Osteoblast (primary cell): Measurements from ENCODE around the gene TNC. TPM values are rescaled to one million over a fixed set of nuclear protein-coding genes. Genes with fewer than 3 reads are reported as not detected.
A peak's percentile ranks its signal among the peaks of the same experiment; 100 is the strongest.

Experiments
- DNase-seq: peaks from one replicate; pipeline ENCODE4 v3.0.0; 2011; ENCODE audit warnings: low spot score, mixed read lengths; ENCODE audit not compliant: insufficient read length; ENCODE audit errors: missing footprints
- H2AFZ ChIP-seq: 2 replicates; pipeline ENCODE4 v1.6.0; 2011; ENCODE audit warnings: mild to moderate bottlenecking, low read length
- H3K27ac ChIP-seq: 2 replicates; pipeline ENCODE4 v1.5.1; 2011; ENCODE audit warnings: mild to moderate bottlenecking, low read depth, low read length, moderate library complexity
- H3K27me3 ChIP-seq: 2 replicates; pipeline ENCODE4 v1.6.0; 2012; ENCODE audit warnings: mild to moderate bottlenecking, control low read depth, inconsistent platforms, low read length, moderate library complexity; ENCODE audit not compliant: insufficient read depth
- H3K36me3 ChIP-seq: 2 replicates; pipeline ENCODE4 v1.5.1; 2011; ENCODE audit warnings: mild to moderate bottlenecking, low read length, control low read depth, moderate library complexity; ENCODE audit not compliant: insufficient read depth
- H3K4me1 ChIP-seq: 2 replicates; pipeline ENCODE4 v1.5.1; 2011; ENCODE audit warnings: mild to moderate bottlenecking, low read length, control low read depth, moderate library complexity; ENCODE audit not compliant: insufficient read depth
- H3K4me2 ChIP-seq: 2 replicates; pipeline ENCODE4 v1.6.0; 2011; ENCODE audit warnings: mild to moderate bottlenecking, low read length; ENCODE audit not compliant: insufficient read depth
- H3K4me3 ChIP-seq: fragments of 200-600 bp; sonication (generic); 3 replicates; pipeline ENCODE4 v1.5.1; 2012; ENCODE audit warnings: mild to moderate bottlenecking, low read length, inconsistent platforms; ENCODE audit not compliant: insufficient read depth
- H3K79me2 ChIP-seq: 2 replicates; pipeline ENCODE4 v1.6.0; 2012; ENCODE audit warnings: mild to moderate bottlenecking, low read length, control low read depth, inconsistent platforms; ENCODE audit not compliant: insufficient read depth
- H3K9me3 ChIP-seq: 2 replicates; pipeline ENCODE4 v1.5.1; 2011; ENCODE audit warnings: low read depth, low read length, control low read depth
- H4K20me1 ChIP-seq: 2 replicates; pipeline ENCODE4 v1.6.0; 2012; ENCODE audit warnings: mild to moderate bottlenecking, low read length, control low read depth; ENCODE audit not compliant: insufficient read depth
- CTCF ChIP-seq: IDR thresholded peaks from 2 replicates; pipeline ENCODE4 v1.5.1; 2011; ENCODE audit warnings: mild to moderate bottlenecking, low read depth, low read length, moderate library complexity; ENCODE audit errors: extremely low read depth
- total RNA-seq: library from RNA; depleted of rRNA; stranded (reverse); fragments of >200 nt; gene quantifications from 2 replicates; pipeline ENCODE4 v1.2.3, GENCODE V29; 2012

The TNC gene
- total RNA-seq, 1 donor: 611 TPM

- H3K4me1 ChIP-seq: peaks cover 15% of the 10 kb centered on the region
- H3K36me3 ChIP-seq: no peaks in the 10 kb centered on the region
- H3K9me3 ChIP-seq: no peaks in the 10 kb centered on the region
- DNase-seq: no peak
- no peaks in the 10 kb centered on the region for H3K27me3 ChIP-seq
- H2AFZ ChIP-seq: no peak overlapping the region
- H3K27ac ChIP-seq: peak overlapping the region; percentile 22
- H3K79me2 ChIP-seq: peaks cover 69% of the 10 kb centered on the region
- no peak overlapping the region for H3K4me3 ChIP-seq
- H3K4me2 ChIP-seq: no peak overlapping the region
- no peak for TF ChIP-seq CTCF
- H4K20me1 ChIP-seq: no peaks in the 10 kb centered on the region
Observed at GRCh38 chr9:115098226-115098965, 19.6 kb downstream of the TNC start.

- DNase-seq: no peak
- Histone ChIP-seq H2AFZ (no peak overlapping the region), H4K20me1 (peaks cover 2% of the 10 kb centered on the region), H3K9me3 (no peaks in the 10 kb centered on the region), H3K36me3 (peaks cover 27% of the 10 kb centered on the region), H3K79me2 (peaks cover 44% of the 10 kb centered on the region), H3K4me3 (no peak overlapping the region), H3K27ac (no peak overlapping the region), H3K27me3 (no peaks in the 10 kb centered on the region), H3K4me2 (no peak overlapping the region), H3K4me1 (peaks cover 4% of the 10 kb centered on the region)
- TF ChIP-seq CTCF: no peak
Observed at GRCh38 chr9:115093520-115093919, 24.4 kb downstream of the TNC start.

- Histone ChIP-seq H3K27me3 (no peaks in the 10 kb centered on the region), H2AFZ (no peak overlapping the region), H3K4me3 (no peak overlapping the region), H3K4me1 (peaks cover 5% of the 10 kb centered on the region), H4K20me1 (peaks cover 10% of the 10 kb centered on the region), H3K4me2 (no peak overlapping the region), H3K9me3 (no peaks in the 10 kb centered on the region), H3K36me3 (peaks cover 53% of the 10 kb centered on the region), H3K79me2 (peaks cover 37% of the 10 kb centered on the region), H3K27ac (no peak overlapping the region)
- TF ChIP-seq CTCF: no peak
- DNase-seq: no peak
Observed at GRCh38 chr9:115090486-115090885, 27.5 kb downstream of the TNC start.

- Histone ChIP-seq H2AFZ (no peak overlapping the region), H3K36me3 (peaks cover 69% of the 10 kb centered on the region), H3K9me3 (no peaks in the 10 kb centered on the region), H3K4me2 (no peak overlapping the region), H3K4me3 (no peak overlapping the region), H3K27ac (no peak overlapping the region), H3K4me1 (peaks cover 5% of the 10 kb centered on the region), H4K20me1 (peaks cover 10% of the 10 kb centered on the region), H3K27me3 (no peaks in the 10 kb centered on the region), H3K79me2 (peaks cover 24% of the 10 kb centered on the region)
- DNase-seq: no peak
- no peak for TF ChIP-seq CTCF
Observed at GRCh38 chr9:115088860-115089259, 29.1 kb downstream of the TNC start.
